Measurements from ENCODE around the gene MID1IP1. TPM values are rescaled to one million over a fixed set of nuclear protein-coding genes. Genes with fewer than 3 reads are reported as not detected.

MID1IP1 gene
- total and polyA plus RNA-seq, 2 of the 13 experiments (the other 11 are each of a cell fraction or from before 2014, with no cell fraction given): 35.7 to 36.1 TPM

DNA sequence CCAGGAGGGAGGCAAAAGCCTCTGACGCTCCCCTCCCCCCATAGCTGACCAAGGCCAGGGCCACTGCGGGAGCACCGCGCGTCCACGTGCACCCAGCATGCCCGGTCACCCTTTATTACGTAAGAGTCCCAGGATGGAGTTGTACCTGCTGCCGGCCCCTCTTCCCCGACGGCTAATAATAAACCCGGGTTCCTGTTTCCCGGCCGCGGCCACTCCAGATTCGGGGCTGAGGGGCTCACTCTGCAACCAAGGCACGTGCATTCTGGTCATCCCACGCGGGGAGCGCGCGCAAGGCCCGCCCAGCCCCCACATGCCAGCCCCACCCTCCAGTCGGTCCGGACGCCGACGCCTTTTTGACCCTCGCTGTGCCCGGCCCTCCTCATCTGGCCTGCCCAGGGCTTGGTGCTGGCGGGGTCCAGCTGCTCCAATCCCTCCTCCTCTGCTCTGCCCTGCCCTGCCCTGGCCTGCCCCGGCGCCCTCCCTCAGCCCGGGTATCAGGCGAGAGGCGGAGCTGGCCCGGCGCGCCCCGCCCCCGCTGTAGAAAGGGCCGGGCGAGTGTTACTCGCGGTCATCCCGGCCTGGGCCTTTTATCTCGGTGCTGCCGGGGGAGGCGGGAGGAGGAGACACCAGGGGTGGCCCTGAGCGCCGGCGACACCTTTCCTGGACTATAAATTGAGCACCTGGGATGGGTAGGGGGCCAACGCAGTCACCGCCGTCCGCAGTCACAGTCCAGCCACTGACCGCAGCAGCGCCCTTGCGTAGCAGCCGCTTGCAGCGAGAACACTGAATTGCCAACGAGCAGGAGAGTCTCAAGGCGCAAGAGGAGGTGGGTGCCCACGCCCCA lies 2.6 kb downstream of the MID1IP1 start (continued):
- TF ChIP-seq NR1H2 (CRISPR knock-in tag; IDR thresholded peaks at IDR 0.05; ENCODE audit: borderline replicate concordance, low read depth): peak; percentile 97; the same call in 1 of the 2 replicates
- TF ChIP-seq ZFP90 (CRISPR knock-in tag; IDR thresholded peaks at IDR 0.05; ENCODE audit: borderline replicate concordance): no peak
- TF ChIP-seq ZNF75D (CRISPR knock-in tag; IDR thresholded peaks at IDR 0.05; ENCODE audit: borderline replicate concordance): no peak
- TF ChIP-seq HMG20A (CRISPR knock-in tag; IDR thresholded peaks at IDR 0.05; ENCODE audit: borderline replicate concordance): no peak
- TF ChIP-seq, protein P1, sequence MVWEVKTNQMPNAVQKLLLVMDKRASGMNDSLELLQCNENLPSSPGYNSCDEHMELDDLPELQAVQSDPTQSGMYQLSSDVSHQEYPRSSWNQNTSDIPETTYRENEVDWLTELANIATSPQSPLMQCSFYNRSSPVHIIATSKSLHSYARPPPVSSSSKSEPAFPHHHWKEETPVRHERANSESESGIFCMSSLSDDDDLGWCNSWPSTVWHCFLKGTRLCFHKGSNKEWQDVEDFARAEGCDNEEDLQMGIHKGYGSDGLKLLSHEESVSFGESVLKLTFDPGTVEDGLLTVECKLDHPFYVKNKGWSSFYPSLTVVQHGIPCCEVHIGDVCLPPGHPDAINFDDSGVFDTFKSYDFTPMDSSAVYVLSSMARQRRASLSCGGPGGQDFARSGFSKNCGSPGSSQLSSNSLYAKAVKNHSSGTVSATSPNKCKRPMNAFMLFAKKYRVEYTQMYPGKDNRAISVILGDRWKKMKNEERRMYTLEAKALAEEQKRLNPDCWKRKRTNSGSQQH (CRISPR knock-in tag; IDR thresholded peaks at IDR 0.05; ENCODE audit: low read depth): peak; percentile 77; the same call in 1 of the 2 replicates
- TF ChIP-seq, protein P2, sequence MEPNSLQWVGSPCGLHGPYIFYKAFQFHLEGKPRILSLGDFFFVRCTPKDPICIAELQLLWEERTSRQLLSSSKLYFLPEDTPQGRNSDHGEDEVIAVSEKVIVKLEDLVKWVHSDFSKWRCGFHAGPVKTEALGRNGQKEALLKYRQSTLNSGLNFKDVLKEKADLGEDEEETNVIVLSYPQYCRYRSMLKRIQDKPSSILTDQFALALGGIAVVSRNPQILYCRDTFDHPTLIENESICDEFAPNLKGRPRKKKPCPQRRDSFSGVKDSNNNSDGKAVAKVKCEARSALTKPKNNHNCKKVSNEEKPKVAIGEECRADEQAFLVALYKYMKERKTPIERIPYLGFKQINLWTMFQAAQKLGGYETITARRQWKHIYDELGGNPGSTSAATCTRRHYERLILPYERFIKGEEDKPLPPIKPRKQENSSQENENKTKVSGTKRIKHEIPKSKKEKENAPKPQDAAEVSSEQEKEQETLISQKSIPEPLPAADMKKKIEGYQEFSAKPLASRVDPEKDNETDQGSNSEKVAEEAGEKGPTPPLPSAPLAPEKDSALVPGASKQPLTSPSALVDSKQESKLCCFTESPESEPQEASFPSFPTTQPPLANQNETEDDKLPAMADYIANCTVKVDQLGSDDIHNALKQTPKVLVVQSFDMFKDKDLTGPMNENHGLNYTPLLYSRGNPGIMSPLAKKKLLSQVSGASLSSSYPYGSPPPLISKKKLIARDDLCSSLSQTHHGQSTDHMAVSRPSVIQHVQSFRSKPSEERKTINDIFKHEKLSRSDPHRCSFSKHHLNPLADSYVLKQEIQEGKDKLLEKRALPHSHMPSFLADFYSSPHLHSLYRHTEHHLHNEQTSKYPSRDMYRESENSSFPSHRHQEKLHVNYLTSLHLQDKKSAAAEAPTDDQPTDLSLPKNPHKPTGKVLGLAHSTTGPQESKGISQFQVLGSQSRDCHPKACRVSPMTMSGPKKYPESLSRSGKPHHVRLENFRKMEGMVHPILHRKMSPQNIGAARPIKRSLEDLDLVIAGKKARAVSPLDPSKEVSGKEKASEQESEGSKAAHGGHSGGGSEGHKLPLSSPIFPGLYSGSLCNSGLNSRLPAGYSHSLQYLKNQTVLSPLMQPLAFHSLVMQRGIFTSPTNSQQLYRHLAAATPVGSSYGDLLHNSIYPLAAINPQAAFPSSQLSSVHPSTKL (CRISPR knock-in tag; IDR thresholded peaks at IDR 0.05): peak; percentile 69
- TF ChIP-seq KLF12 (CRISPR knock-in tag; IDR thresholded peaks at IDR 0.05; ENCODE audit: borderline replicate concordance): 0 out of 2 replicates have a peak, but pooled peaks have one; percentile 22
- 0 out of 2 replicates have a peak, but pooled peaks have one; percentile 15 for TF ChIP-seq ZNF234 (CRISPR knock-in tag; conservative IDR thresholded peaks at IDR 0.05)
- peak; percentile 85 for TF ChIP-seq HNRNPLL (IDR thresholded peaks at IDR 0.05; ENCODE audit: low read depth, low read length, poor library complexity, severe bottlenecking)
- TF ChIP-seq ZSCAN20 (CRISPR knock-in tag; IDR thresholded peaks at IDR 0.05; ENCODE audit: borderline replicate concordance): 0 out of 2 replicates have a peak, but pooled peaks have one; percentile 34
- no peak for TF ChIP-seq ARHGAP35 (CRISPR knock-in tag; IDR thresholded peaks at IDR 0.05; ENCODE audit: borderline replicate concordance)
- no peak for TF ChIP-seq ZFP62 (CRISPR knock-in tag; IDR thresholded peaks at IDR 0.05)
- TF ChIP-seq, protein P3, sequence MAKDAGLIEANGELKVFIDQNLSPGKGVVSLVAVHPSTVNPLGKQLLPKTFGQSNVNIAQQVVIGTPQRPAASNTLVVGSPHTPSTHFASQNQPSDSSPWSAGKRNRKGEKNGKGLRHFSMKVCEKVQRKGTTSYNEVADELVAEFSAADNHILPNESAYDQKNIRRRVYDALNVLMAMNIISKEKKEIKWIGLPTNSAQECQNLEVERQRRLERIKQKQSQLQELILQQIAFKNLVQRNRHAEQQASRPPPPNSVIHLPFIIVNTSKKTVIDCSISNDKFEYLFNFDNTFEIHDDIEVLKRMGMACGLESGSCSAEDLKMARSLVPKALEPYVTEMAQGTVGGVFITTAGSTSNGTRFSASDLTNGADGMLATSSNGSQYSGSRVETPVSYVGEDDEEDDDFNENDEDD (CRISPR knock-in tag; IDR thresholded peaks at IDR 0.05; ENCODE audit: borderline replicate concordance): peak; percentile 70; the same call in 1 of the 2 replicates
- TF ChIP-seq, protein P4, sequence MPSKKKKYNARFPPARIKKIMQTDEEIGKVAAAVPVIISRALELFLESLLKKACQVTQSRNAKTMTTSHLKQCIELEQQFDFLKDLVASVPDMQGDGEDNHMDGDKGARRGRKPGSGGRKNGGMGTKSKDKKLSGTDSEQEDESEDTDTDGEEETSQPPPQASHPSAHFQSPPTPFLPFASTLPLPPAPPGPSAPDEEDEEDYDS (CRISPR knock-in tag; IDR thresholded peaks at IDR 0.05): peak; percentile 95
- no peak for TF ChIP-seq ZNF713 (CRISPR knock-in tag; IDR thresholded peaks at IDR 0.05)
- TF ChIP-seq THYN1 (CRISPR knock-in tag; IDR thresholded peaks at IDR 0.05; ENCODE audit: borderline replicate concordance, low read depth): 0 out of 2 replicates have a peak, but pooled peaks have one; percentile 17
- no peak for TF ChIP-seq ZBTB3 (CRISPR knock-in tag; IDR thresholded peaks at IDR 0.05; ENCODE audit: borderline replicate concordance, low read depth)
- TF ChIP-seq NFRKB (IDR thresholded peaks at IDR 0.05): no peak
- no peak; the same call in 1 of the 2 replicates for TF ChIP-seq TSC22D2 (CRISPR knock-in tag; IDR thresholded peaks at IDR 0.05; ENCODE audit: borderline replicate concordance)
- no peak for TF ChIP-seq JUND (CRISPR knock-in tag; IDR thresholded peaks at IDR 0.05)
- TF ChIP-seq SMARCC2 (IDR thresholded peaks at IDR 0.05): no peak
- peak; percentile 92 for TF ChIP-seq ZNF777 (CRISPR knock-in tag; IDR thresholded peaks at IDR 0.05)
